H1 (cell line): ENCODE results near the gene SLC1A6. TPM values are rescaled to one million over a fixed set of nuclear protein-coding genes. Genes with fewer than 3 reads are reported as not detected.
"Not testable (repeated sequence)": the region's sequence is repeated elsewhere in the genome, so short reads cannot be mapped to it uniquely, and the experiment has no call there.

Experiments used
- CTCF ChIA-PET: fragments of 300-600 bp; sonication (Branson Sonifier 250); formaldehyde crosslinking; loops from one replicate; lab custom pipeline; 2021; ENCODE audit not compliant: partially characterized antibody; lab: Charles Lee
- POLR2A ChIA-PET: fragments of 300-600 bp; sonication (Branson Sonifier 250); formaldehyde crosslinking; loops from one replicate; lab custom pipeline; 2021; ENCODE audit warnings: inconsistent platforms; ENCODE audit not compliant: partially characterized antibody; lab: Charles Lee
- DNase-seq, 2 experiments: peaks; one replicate each; pipeline versions ENCODE4 v3.0.0 to v3.0.0-alpha.2; 2010 to 2022; ENCODE audit warnings: low spot score in 2 of 2, low read depth in 1 of 2, mixed read lengths in 1 of 2
- FAIRE-seq: peaks from 2 replicates; lab custom pipeline; 2011; peaks lifted over from hg19 to GRCh38; lab: Jason Lieb, UNC
- H2AFZ ChIP-seq: 2 replicates; pipeline ENCODE4 v1.8.1; 2012; ENCODE audit warnings: low read length, inconsistent platforms
- H2AK5ac ChIP-seq: 2 replicates; pipeline ENCODE4 v1.6.1; 2013; ENCODE audit warnings: low read depth, low read length
- H2BK120ac ChIP-seq: replicated peaks from 2 replicates; pipeline ENCODE3; 2013; ENCODE audit warnings: low read depth, low read length, inconsistent platforms
- H2BK12ac ChIP-seq: 2 replicates; pipeline ENCODE4 v1.6.1; 2013; ENCODE audit warnings: low read depth, low read length
- H2BK15ac ChIP-seq: 2 replicates; pipeline ENCODE4 v1.6.1; 2013; ENCODE audit warnings: low read length
- H2BK20ac ChIP-seq: 2 replicates; pipeline ENCODE4 v1.6.1; 2013; ENCODE audit warnings: low read length
- H2BK5ac ChIP-seq: 2 replicates; pipeline ENCODE4 v1.6.1; 2013; ENCODE audit warnings: low read depth, low read length
- H3K14ac ChIP-seq: 2 replicates; pipeline ENCODE4 v1.6.1; 2013; ENCODE audit warnings: inconsistent platforms; ENCODE audit not compliant: insufficient read length
- H3K18ac ChIP-seq: 2 replicates; pipeline ENCODE4 v1.6.1; 2013; ENCODE audit warnings: low read length; ENCODE audit errors: extremely low read depth
- H3K23ac ChIP-seq: 2 replicates; pipeline ENCODE4 v1.6.1; 2013; ENCODE audit warnings: inconsistent platforms; ENCODE audit not compliant: insufficient read length
- H3K23me2 ChIP-seq: 2 replicates; pipeline ENCODE4 v1.6.1; 2013; ENCODE audit warnings: low read depth, low read length
- H3K27ac ChIP-seq: 2 replicates; pipeline ENCODE4 v1.6.1; 2011; ENCODE audit warnings: low read depth, low read length, inconsistent platforms
- H3K27me3 ChIP-seq, 4 experiments: replicated peaks in 1 of 4; 1 replicate in 1 of 4; 2 replicates in 3 of 4; pipeline versions ENCODE4 v1.6.1 to v1.8.1; 2011 to 2013; ENCODE audit warnings: low read length in 3 of 4, mild to moderate bottlenecking in 3 of 4, inconsistent platforms in 2 of 4, mixed read lengths in 2 of 4, moderate library complexity in 1 of 4; ENCODE audit not compliant: control insufficient read depth in 3 of 4, insufficient read depth in 3 of 4; ENCODE audit errors: extremely low read depth in 1 of 4
- H3K36me3 ChIP-seq, 4 experiments: 2 replicates each; pipeline versions ENCODE4 v1.6.1 to v1.8.1; 2011 to 2013; ENCODE audit warnings: mild to moderate bottlenecking in 4 of 4, low read length in 3 of 4, moderate library complexity in 2 of 4, control low read depth in 1 of 4, inconsistent platforms in 1 of 4; ENCODE audit not compliant: insufficient read depth in 4 of 4, control insufficient read depth in 2 of 4
- H3K4ac ChIP-seq: replicated peaks from 2 replicates; pipeline ENCODE3; 2013; ENCODE audit warnings: low read length, low read depth, mixed read lengths, inconsistent platforms; ENCODE audit not compliant: insufficient read length
- H3K4me1 ChIP-seq, 4 experiments: replicated peaks in 1 of 4; 1 replicate in 1 of 4; 2 replicates in 3 of 4; pipeline versions ENCODE4 v1.6.1 to v1.8.1; 2011 to 2013; ENCODE audit warnings: low read length in 3 of 4, inconsistent platforms in 2 of 4, mixed read lengths in 1 of 4; ENCODE audit not compliant: insufficient read depth in 4 of 4, control insufficient read depth in 3 of 4
- H3K4me2 ChIP-seq, 2 experiments: 2 replicates each; pipeline versions ENCODE4 v1.6.1 to v1.8.1; 2011 to 2013; ENCODE audit warnings: low read depth in 2 of 2, low read length in 2 of 2, control low read depth in 1 of 2, inconsistent platforms in 1 of 2, mild to moderate bottlenecking in 1 of 2; ENCODE audit not compliant: insufficient read depth in 1 of 2
- H3K4me3 ChIP-seq, 4 experiments: fragments of 200-600, 300-600 bp in 1 of 4; sonication (generic), shearing (Covaris generic), sonication (Bioruptor Twin) in 1 of 4; 2 replicates each; pipeline versions ENCODE4 v1.5.1 to v1.8.1; 2011 to 2016; ENCODE audit warnings: low read length in 4 of 4, low read depth in 3 of 4, control low read depth in 2 of 4, inconsistent platforms in 2 of 4, mild to moderate bottlenecking in 2 of 4, mixed read lengths in 1 of 4, moderate library complexity in 1 of 4; ENCODE audit not compliant: insufficient read depth in 2 of 4; ENCODE audit errors: extremely low read depth in 1 of 4
- H3K56ac ChIP-seq: replicated peaks from 2 replicates; pipeline ENCODE3; 2013; ENCODE audit warnings: low read depth, mild to moderate bottlenecking, mixed read lengths, low read length, inconsistent platforms; ENCODE audit not compliant: insufficient read length
- H3K79me1 ChIP-seq: 2 replicates; pipeline ENCODE4 v1.6.1; 2013; ENCODE audit warnings: low read depth, low read length, control low read depth
- H3K79me2 ChIP-seq, 2 experiments: 2 replicates each; pipeline versions ENCODE4 v1.6.1 to v1.8.1; 2012 to 2013; ENCODE audit warnings: low read length in 2 of 2, mild to moderate bottlenecking in 2 of 2, inconsistent platforms in 1 of 2; ENCODE audit not compliant: insufficient read depth in 2 of 2, control insufficient read depth in 1 of 2
- H3K9ac ChIP-seq, 4 experiments: replicated peaks in 1 of 4; 1 replicate in 1 of 4; 2 replicates in 3 of 4; pipeline versions ENCODE4 v1.6.1 to v1.8.1; 2011 to 2013; ENCODE audit warnings: low read depth in 3 of 4, low read length in 3 of 4, control low read depth in 2 of 4, mild to moderate bottlenecking in 2 of 4, moderate library complexity in 2 of 4, inconsistent platforms in 1 of 4; ENCODE audit errors: extremely low read depth in 1 of 4
- H3K9me3 ChIP-seq, 2 experiments: 2 replicates each; pipeline versions ENCODE4 v1.6.1 to v1.8.1; 2012 to 2013; ENCODE audit warnings: mild to moderate bottlenecking in 2 of 2, moderate library complexity in 2 of 2, control low read depth in 1 of 2, inconsistent platforms in 1 of 2, low read depth in 1 of 2, low read length in 1 of 2, mixed read lengths in 1 of 2; ENCODE audit not compliant: insufficient read depth in 2 of 2
- H4K20me1 ChIP-seq, 2 experiments: replicated peaks in 1 of 2; 2 replicates each; pipeline versions ENCODE3 to v1.8.1; 2011 to 2013; ENCODE audit warnings: inconsistent platforms in 2 of 2, low read length in 2 of 2, mild to moderate bottlenecking in 1 of 2; ENCODE audit not compliant: insufficient read depth in 2 of 2, control insufficient read depth in 1 of 2
- H4K5ac ChIP-seq: 2 replicates; pipeline ENCODE4 v1.6.1; 2013; ENCODE audit warnings: low read length, low read depth, mixed read lengths, inconsistent platforms; ENCODE audit not compliant: insufficient read length
- H4K8ac ChIP-seq: 2 replicates; pipeline ENCODE4 v1.8.0; 2013; ENCODE audit warnings: mild to moderate bottlenecking, moderate library complexity, low read length, inconsistent platforms; ENCODE audit not compliant: insufficient read depth; ENCODE audit errors: extremely low read depth
- H4K91ac ChIP-seq: replicated peaks from 2 replicates; pipeline ENCODE3; 2013; ENCODE audit warnings: low read length, mixed read lengths, inconsistent platforms; ENCODE audit not compliant: insufficient read length
- CHD1 ChIP-seq: IDR thresholded peaks from 2 replicates; pipeline ENCODE4 v1.6.1; 2012; ENCODE audit warnings: low read depth, low read length, improper control_type of control experiment
- NRF1 ChIP-seq: IDR thresholded peaks from 2 replicates; pipeline ENCODE4 v1.6.1; 2011; ENCODE audit warnings: mild to moderate bottlenecking, low read depth, low read length, improper control_type of control experiment
- WGBS, 2 experiments: shearing (Covaris generic) in 1 of 2; methylation state at CpG; one replicate each; pipeline versions ENCODE4 v1.1.6 to v1.1.7; 2013 to 2015; ENCODE audit warnings: low lambda C conversion rate in 2 of 2, mixed read lengths in 2 of 2, inconsistent platforms in 1 of 2, low coverage in 1 of 2, missing lambda C conversion rate in 1 of 2; ENCODE audit not compliant: insufficient replicate concordance in 2 of 2, insufficient coverage in 1 of 2, insufficient read length in 1 of 2; ENCODE audit errors: extremely low coverage in 1 of 2, missing lambda C conversion rate in 1 of 2; 5-methylcytosine and 5-hydroxymethylcytosine counted together
- polyA plus RNA-seq, 7 experiments: library from polyadenylated mRNA; depleted of rRNA in 3 of 7; stranded (reverse) in 5 of 7; unstranded in 2 of 7; fragments of >200 nt in 5 of 7; fragments of 200-250 nt in 2 of 7; gene quantifications; 1 replicate in 5 of 7; 2 replicates in 1 of 7; 4 replicates in 1 of 7; pipeline versions ENCODE4 v1.2.1 to v1.2.3, GENCODE V29; 2011 to 2013; ENCODE audit warnings: missing spikeins in 2 of 7, mixed read lengths in 2 of 7
- total RNA-seq: library from RNA; stranded (reverse); fragmentation: NEBNext Ultra II Directional; extraction: Animal tissue kit (Norgen Biotek cat#: 25700); gene quantifications from 2 replicates; pipeline ENCODE4 v1.2.1, GENCODE V29; 2021

SLC1A6 gene
- total and polyA plus RNA-seq, 2 of the 8 experiments (the other 6 are each of a cell fraction or from before 2014, with no cell fraction given), result 14.0 to 26.6 TPM

GRCh38 chr19:14949876-14950275 is 29.8 kb downstream of the SLC1A6 start (continued):
- TF ChIP-seq CHD1 (no peak), NRF1 (no peak)
- TF ChIP-seq, all 59 proteins: peak for 0

- H3K23ac ChIP-seq, H2BK12ac ChIP-seq, H2BK5ac ChIP-seq, H2BK20ac ChIP-seq, H2AK5ac ChIP-seq, H3K4ac ChIP-seq, H3K79me1 ChIP-seq, H2AFZ ChIP-seq, H4K5ac ChIP-seq, H3K27ac ChIP-seq, H3K36me3 ChIP-seq, H3K79me2 ChIP-seq, H3K23me2 ChIP-seq, H3K4me1 ChIP-seq, H4K8ac ChIP-seq, H2BK15ac ChIP-seq, H4K91ac ChIP-seq, H4K20me1 ChIP-seq, H2BK120ac ChIP-seq, H3K56ac ChIP-seq, CTCF ChIA-PET, H3K4me2 ChIP-seq, DNase-seq, H3K9ac ChIP-seq, H3K4me3 ChIP-seq, FAIRE-seq, POLR2A ChIA-PET, H3K14ac ChIP-seq, H3K18ac ChIP-seq, H3K27me3 ChIP-seq: not testable (repeated sequence)
- peaks cover 24 to 41% of the 10 kb centered on the region in 2 experiments; a peak in 3 of 4 replicates for H3K9me3 ChIP-seq
- 93% methylated on average over 10 of the region's 10 CpGs; no CpG with 5 or more reads in 1 of the 2 experiments for WGBS, 2 experiments
These were observed 30.3 kb downstream of the SLC1A6 start for GRCh38 chr19:14949413-14949812.
